NCI-H1092 treated with DMSO at 0.1 percent for 48 hours (cell line): ENCODE measurements around the gene CUL4B.
A peak's percentile ranks its signal among the peaks of the same experiment; 100 is the strongest.
"Not testable (repeated sequence)": the region's sequence is repeated elsewhere in the genome, so short reads cannot be mapped to it uniquely, and the experiment has no call there.

Source experiments
- DNase-seq: peaks from one replicate; lab custom pipeline; 2025; lab: John Stamatoyannopoulos, UW

Gene CUL4B

GRCh38 chrX:120522820-120523219 lies 37.9 kb downstream of the CUL4B start:
- DNase-seq = no peak

GRCh38 chrX:120517936-120518335 lies 42.8 kb downstream of the CUL4B start:
- DNase-seq = no peak

DNA sequence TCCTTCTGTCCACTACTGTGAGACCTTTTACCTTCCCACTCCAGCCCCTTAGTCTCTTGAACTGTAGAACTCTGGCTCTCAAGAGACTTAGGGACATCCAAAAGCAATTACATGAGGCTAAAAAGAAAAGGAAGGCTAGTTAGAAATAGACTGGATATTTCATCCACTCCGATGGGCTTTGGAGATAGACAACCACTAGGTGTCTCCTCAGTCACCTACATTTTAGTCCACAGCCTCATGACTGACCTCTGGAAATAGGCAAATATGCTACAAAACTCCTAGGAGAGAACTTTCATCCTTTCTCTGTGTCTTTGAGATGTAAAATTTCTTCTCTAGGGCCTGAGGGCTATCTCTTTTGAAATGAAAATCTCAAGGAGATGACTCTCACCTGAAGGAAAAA lies 46.5 kb downstream of the CUL4B start:
- peak; percentile 14 for DNase-seq

GRCh38 chrX:120512627-120513026 lies 48.1 kb downstream of the CUL4B start:
- DNase-seq = no peak

DNA sequence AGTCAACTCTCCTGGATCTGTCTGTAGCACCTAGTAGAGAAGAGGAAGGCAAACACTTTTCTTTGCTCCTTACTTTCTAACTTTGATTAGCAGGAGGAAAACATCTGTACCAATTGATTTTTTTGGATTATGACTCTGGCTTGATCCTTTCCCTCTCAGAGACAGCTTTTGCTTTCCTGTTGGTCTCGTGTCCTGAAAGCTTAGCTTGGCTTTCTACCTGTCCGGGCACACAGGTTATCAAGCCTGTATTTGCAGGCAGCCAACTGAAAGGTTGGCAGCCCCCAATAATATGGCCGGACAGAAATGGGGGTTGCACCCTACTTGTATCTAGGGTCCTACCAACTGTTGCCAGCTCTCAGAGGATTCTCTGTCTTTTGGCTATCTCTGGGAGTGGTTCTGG lies 48.5 kb downstream of the CUL4B start:
- DNase-seq = no peak

GRCh38 chrX:120504569-120504968 lies 56.2 kb downstream of the CUL4B start:
- no peak for DNase-seq

GRCh38 chrX:120499301-120500072 lies 61.3 kb downstream of the CUL4B start:
- no peak for DNase-seq

- DNase-seq = not testable (repeated sequence)
Measured at GRCh38 chrX:120490119-120490518, 70.6 kb downstream of the CUL4B start.

DNA sequence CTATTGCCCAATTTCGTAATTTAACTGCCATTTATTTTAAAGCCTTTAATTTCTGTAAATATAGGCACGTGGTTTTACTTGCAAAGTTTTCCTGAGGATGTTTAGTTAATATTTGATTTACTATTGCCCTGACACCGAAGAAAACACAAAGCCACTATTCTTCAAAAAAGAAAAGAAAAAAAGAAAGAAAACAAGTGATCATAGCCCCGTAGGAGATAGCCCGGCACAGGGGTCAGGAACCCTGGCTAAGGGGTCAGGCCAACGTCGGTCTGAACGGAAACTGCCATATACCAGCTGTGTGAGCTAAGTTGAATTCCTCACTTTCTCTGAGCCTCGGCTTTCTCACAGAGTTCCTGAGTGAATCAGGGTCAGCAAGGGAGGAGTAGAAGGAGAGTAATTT lies 74.0 kb downstream of the CUL4B start:
- DNase-seq = no peak

- DNase-seq = peak; percentile 88
Measured at GRCh38 chrX:120485638-120486520, 74.9 kb downstream of the CUL4B start.

DNA sequence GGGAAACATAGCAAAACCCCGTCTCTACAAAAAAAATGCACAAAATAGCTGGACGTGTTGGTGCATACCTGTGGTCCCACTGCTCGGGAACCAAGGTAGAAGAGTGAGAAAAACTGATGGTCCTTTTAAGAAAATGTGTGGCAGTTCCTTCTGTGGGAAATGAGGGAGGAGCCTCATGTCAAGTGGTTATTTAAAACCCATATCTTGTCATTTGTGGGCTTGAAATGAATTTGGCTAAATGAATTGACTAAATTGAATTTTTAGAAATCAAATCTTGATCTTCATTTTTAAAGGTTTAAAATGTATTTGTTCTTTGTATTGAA lies 75.5 kb downstream of the CUL4B start:
- DNase-seq = no peak

DNA sequence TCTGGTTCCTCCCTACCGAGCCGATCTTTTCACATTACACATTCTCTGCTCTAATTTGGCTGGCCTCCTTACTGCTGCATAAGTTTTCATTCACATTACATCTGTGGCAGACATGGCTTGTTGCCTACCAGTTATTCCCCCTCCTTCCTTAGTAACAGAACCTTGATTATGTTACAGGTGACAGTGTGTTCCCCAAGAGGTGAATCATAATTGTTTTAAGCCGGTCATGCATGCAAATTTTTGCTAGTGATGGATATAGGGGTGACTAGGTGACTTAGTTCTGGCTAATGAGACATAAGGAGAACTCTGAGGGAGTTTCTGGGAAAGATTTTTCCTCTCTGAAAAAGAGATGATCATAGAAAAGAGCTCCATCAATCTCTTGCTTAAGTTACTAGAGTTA lies 83.3 kb downstream of the CUL4B start:
- DNase-seq = no peak

- DNase-seq = no peak
Measured at GRCh38 chrX:120476714-120477113, 84.0 kb downstream of the CUL4B start.

DNA sequence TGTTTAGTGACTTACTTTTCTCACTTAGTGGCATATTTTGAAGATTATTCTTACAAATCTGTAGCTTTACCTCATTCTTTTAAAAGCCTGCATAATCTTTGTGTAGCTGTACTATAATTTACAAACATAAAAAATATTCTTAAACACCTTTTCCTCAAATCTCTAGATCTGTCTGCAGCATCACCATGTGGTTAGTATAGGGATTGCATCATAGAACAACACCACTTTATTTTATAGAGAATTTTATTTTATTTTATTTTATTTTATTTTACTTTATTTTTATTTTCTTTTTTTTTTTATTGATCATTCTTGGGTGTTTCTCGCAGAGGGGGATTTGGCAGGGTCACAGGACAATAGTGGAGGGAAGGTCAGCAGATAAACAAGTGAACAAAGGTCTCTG lies 85.3 kb downstream of the CUL4B start:
- peak; percentile 31 for DNase-seq
